Fibroblast of mammary gland (primary cell): ENCODE data around the gene MICU2.
"Not testable (repeated sequence)": the region's sequence is repeated elsewhere in the genome, so short reads cannot be mapped to it uniquely, and the experiment has no call there.

Source experiments
- DNase-seq: peaks from one replicate; pipeline ENCODE4 v3.0.0-alpha.2; 2010; ENCODE audit warnings: low read depth
- H3K4me3 ChIP-seq: 2 replicates; pipeline ENCODE4 v1.5.1; 2011; ENCODE audit warnings: low read depth, mild to moderate bottlenecking, low read length, moderate library complexity; ENCODE audit not compliant: control insufficient read depth
- CTCF ChIP-seq: conservative IDR thresholded peaks from 2 replicates; pipeline ENCODE4 v1.5.1; 2011; ENCODE audit warnings: low read depth, low read length, inconsistent platforms; ENCODE audit not compliant: control insufficient read depth, insufficient read depth

The MICU2 gene

GRCh38 chr13:21596722-21597121 lies 7.2 kb downstream of the MICU2 start:
- no peak overlapping the region for H3K4me3 ChIP-seq
- TF ChIP-seq CTCF = no peak
- no peak for DNase-seq

- DNase-seq = no peak
- TF ChIP-seq CTCF = no peak
- no peak overlapping the region for H3K4me3 ChIP-seq
Measured at GRCh38 chr13:21595546-21595822, 8.5 kb downstream of the MICU2 start.

GRCh38 chr13:21594715-21595545 lies 9.0 kb downstream of the MICU2 start:
- no peak for TF ChIP-seq CTCF
- DNase-seq = no peak
- no peak overlapping the region for H3K4me3 ChIP-seq

- not testable (repeated sequence) for H3K4me3 ChIP-seq, DNase-seq
Measured at GRCh38 chr13:21590665-21591456, 13.1 kb downstream of the MICU2 start.

- DNase-seq = no peak
- no peak for TF ChIP-seq CTCF
- no peak overlapping the region for H3K4me3 ChIP-seq
Measured at GRCh38 chr13:21590231-21590630, 13.7 kb downstream of the MICU2 start.

- H3K4me3 ChIP-seq, DNase-seq: not testable (repeated sequence)
Measured at GRCh38 chr13:21589510-21589909, 14.5 kb downstream of the MICU2 start.

GRCh38 chr13:21588411-21588810 lies 15.6 kb downstream of the MICU2 start:
- DNase-seq = peak; percentile 73
- H3K4me3 ChIP-seq = not testable (repeated sequence)

- no peak for DNase-seq
- H3K4me3 ChIP-seq = no peak overlapping the region
- TF ChIP-seq CTCF = no peak
Measured at GRCh38 chr13:21584973-21585592, 18.9 kb downstream of the MICU2 start.
